Stimulated activated CD4-positive, alpha-beta T cell treated with anti-CD3 and anti-CD28 coated beads, Interleukin-4, amount 100 ng/mL, for 4 hours (primary cell): ENCODE results near the gene PLOD3.
"Not testable (repeated sequence)": the region's sequence is repeated elsewhere in the genome, so short reads cannot be mapped to it uniquely, and the experiment has no call there.

ENCODE experiments used
- DNase-seq, 2 experiments: peaks; one replicate each; pipeline ENCODE4 v3.0.0-alpha.2; 2020

PLOD3 gene

DNA sequence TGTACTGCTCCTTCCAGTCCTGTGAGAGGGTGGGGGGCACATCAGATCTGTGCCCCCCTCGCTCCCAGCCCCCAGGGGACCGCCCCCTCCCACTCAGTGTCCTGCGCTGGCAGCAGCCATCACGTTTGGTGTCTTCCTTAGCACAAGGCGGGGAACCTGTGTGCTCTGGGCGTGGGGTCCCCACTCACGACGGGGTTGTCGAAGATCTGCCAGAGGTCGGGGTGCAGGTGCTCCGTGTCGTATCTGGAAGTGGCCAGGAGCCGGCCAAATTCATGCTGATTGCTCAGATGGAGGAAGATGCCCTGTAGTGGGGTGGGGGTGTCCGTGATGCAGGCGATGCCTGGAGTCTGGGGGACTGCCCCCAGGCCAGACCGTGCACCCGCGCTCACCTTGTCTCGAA is 7.2 kb downstream of the PLOD3 start:
- no peak for DNase-seq

DNA sequence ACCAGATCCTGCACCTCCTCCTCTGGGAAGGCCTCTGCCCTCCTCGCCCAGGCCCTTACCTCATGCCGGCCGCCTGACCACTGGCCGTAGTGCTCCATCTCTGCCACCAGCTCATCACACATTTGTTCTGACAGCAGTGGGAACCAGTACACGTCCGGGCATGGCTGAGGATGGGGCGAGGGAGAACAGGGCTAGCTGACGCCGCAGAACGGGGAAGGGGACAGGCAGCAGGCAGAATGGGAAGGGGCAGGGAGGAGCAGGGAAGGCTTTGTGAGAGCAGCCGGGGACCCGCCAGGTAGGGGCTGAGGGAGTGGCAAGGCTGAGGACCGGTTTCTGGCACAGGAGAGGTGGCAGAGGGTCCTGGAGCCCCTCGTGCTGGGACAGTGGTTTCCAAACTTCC is 8.6 kb downstream of the PLOD3 start:
- DNase-seq: no peak

DNA sequence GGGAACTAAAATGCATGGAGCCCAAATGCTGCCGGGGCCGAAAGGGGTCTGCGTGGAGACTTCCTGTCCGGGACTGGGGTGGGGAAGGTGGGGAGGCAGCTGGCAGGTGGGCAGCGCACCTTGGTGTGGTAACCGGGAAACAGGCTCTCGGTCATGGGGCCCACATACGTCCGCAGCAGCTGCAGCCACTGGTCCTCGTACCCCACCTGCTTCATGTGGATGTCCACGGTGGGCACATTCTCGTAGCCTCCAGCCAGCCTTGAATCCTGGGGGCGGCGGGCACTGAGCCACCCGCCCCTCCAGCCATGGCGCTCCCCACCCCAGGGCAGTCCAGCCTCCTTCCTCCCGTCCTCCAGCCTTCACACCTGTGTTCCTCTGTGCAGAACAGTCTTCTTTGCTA is 9.9 kb downstream of the PLOD3 start:
- DNase-seq: no peak

DNA sequence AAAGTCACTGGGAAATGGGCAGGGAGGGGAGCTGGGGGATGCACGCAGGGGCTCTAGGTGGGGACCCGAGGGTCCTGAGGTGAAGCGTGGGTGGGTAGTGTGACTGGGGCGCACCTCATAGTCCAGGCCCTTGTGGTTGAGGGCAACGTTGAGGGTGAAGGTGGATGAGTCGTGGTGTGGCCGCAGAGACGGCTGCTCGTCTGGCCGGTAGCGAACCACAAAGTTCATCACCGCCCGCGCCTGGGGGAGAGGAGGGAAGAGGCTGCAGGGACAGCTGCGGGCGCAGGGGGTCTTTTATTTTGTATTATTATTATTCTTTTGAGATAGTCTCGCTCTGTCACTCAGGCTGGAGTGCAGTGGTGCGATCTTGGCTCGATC is 10.7 kb downstream of the PLOD3 start:
- DNase-seq: no peak

DNA sequence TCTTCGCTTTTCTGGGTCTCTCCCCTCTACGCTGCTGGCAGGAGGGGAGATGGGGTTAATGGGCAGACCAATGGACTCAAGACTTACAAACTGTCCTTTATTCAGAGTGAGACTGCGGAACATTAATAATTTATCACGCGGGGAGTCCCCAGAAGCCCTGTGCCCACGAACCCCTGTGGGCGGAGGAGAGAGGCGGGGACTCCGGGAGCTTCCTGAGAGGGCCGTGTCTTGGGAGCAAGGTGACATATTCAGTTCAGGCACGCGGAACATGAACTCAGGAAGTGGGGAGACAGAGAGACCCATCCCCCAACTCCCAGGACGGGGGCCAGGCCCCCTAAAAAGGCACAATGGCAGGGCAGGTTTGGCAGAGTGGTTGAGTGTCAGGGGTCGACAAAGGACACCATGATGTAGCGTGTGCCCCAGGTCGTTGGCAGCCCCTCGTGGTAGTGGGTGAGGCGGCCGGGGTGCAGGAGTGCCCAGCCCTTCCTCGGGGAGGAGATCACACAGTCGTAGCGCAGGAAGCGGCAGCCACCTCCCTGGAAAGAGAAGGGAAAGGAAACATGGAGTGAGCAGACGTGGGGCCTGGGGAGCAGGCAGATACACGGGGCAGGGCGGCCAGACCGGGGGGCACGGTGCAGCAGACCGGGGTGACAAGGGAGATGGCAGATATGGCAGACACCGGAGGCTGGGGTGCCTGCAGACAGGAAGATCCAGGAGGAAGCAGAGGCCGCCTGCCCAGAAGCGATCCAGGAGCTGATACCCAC is 11.3 kb downstream of the PLOD3 start:
- DNase-seq: no peak

DNA sequence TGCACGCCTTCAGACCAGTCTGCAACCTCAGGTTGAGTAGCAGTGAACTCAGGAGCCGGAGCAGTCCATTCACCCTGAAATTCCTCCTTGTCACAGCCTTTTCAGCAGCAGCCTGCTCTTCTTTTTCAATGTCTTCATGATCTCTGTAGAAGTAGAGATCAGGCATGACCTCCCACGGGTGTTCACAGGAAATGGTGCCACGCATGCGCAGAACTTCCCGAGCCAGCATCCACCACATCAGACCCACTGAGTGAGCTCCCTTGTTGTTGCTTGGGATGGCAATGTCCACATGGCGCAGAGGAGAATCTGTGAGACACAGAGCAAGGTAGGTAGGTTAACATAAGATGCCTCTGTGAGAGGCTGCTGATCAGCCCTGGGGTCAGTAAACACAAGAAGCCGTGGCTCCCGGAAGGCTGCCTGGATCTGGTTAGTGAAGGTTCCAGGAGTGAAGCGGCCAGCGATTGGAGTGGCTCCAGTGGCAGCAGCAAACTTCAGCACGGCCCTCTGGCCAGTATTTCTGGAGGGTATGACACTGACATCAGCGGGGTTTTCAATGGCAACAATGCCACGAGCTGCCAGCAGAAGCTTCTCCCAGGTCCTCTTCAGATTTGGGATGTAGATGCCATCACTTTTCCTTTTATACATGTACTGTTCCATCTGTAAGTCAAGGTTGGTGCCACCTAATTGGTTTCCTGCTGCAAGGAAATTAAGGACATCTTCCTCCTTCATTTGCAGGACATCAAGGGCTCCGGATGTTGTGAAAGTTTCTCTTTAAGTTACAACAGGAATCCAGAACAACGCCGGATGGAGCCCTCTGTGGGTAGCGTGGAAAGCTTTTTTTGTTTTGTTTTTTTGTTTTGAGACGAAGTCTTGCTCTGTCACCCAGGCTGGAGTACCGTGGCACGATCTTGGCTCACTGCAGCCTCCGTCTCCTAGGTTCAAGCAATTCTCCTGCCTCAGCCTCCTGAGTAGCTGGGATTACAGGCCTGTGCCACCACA is 13.3 kb downstream of the PLOD3 start:
- peak in 1 of 2 experiments; percentile 36 for DNase-seq

DNA sequence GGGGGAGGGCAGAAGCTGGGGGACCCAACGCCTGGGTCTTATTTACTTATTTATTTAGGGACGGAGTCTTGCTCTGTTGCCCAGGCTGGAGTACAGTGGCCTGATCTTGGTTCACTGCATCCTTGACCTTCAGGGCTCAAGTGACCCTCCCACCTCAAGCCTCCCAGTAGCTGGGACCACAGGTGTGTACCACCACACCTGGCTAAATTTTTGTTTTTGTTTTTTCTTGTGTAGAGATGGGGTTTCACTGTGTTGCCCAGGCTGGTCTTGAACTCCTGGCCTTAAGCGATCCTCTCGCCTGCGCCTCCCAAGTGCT is 14.8 kb downstream of the PLOD3 start:
- DNase-seq: no peak

DNA sequence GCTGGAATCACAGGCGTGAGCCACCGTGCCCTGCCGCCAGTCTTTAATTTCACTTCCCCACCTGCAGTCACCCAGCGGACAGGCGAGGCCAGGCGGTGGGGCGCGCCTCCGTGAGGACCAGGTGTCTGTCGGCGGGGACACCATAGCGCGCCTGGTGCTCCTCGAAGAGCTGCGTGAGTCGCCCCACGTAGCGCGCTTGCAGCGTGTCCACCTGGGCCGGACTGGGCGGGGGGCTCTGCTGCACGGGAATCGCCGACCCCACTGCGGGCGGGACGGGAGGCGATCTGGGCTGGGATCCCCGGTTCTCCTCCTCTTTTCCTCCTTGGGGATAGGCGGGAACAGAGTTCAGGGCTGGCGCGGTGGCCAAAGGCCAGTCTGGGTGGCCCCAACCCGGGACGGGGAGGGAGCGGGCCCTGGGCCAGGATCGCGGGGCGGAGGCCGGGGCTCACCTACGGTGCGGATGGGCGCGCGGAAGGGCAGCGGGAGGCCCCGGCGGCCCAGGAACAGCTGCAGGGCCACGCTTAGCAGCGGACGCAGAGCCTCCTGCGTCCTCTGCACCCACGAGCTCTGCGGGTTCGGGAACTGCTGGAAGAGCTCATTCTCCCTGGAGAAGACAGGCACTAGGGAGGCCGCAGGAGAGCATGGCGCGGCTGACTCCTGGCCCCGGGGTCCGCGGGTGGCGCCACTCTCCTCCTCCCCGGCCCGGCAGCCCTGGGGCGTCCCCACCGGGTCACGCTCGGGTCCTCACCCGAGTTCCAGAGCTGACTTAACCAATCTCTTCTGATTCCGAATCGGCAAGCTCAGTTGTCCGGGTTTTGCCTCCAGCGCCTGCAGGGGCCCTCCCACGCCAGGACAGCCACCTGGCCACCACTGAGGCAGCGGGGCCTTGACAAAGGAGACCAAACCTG is 15.4 kb downstream of the PLOD3 start:
- no peak for DNase-seq

DNA sequence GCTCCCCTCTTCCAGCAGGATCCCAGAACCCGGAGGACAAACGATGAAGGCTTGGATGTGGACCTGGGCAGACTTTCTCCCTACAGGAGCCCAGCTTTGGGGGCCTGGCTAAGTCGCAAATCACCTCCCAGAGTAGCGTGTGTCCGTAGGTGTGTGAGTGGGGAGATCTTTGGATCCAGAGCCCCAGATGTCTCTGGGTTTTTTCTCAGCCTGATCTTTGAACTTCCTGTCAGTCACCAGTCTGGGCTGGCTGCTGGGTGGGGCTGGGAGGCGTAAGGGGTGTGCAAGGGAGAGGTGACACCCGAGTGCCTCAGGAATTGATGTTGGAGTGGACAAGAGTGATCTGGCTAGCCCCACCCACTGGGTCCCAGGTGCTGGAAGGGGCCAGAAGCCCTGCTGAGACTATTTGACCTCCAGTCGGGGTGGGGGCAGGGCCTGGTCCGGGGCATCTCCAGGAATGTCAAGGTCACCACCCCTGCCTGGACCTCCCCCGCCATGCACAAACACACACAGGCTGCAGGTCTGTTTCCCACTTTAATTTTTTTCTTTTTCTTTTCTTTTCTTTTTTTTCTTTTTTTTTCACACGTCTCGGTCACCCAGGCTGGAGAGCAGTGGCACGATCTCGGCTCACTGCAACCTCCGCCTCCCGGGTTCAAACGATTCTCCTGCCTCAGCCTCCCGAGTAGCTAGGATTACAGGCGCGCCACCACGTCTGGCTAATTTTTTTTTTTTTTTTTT is 16.4 kb downstream of the PLOD3 start, which contains the start of gene MOGAT3:
Gene MOGAT3, minus strand, starts transcription at position 175 of the 738 bp plus-strand sequence. CDS start 182 bp downstream, outside the sequence.
- DNase-seq: no peak

DNA sequence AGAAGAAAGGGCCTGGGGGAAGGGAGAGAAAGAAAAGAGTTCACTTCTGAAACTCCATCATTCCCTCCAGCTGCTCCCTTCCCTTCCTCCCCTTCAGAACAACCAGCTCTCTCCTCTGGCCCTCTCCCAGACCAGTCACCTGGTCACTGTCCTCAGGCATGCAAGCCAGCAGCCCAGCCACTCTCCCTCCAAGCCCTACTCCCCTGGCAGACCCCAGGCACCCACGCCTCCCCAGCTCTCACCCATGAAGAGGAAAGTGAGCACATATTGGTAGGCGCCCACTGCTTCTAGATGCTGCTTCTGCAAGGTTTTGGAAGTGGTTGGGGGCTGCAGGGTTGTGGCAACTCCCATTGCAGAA is 16.9 kb downstream of the PLOD3 start:
- no peak for DNase-seq

DNA sequence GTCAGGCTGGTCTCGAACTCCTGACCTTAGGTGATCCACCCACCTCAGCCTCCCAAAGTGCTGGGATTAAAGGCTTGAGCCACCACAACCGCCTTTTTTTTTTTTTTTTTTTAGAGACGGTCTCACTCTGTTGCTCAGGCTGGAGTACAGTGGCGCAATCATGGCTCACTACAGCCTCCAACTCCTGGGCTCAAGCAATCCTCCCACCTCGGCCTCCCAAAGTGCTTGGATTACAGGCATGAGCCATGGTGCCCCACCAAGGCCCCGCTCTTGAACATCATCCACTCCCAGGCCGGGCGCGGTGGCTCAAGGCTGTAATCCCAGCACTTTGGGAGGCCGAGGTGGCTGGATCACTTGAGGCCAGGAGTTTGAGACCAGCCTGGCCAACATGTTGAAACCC is 17.9 kb downstream of the PLOD3 start:
- DNase-seq: not testable (repeated sequence)

DNA sequence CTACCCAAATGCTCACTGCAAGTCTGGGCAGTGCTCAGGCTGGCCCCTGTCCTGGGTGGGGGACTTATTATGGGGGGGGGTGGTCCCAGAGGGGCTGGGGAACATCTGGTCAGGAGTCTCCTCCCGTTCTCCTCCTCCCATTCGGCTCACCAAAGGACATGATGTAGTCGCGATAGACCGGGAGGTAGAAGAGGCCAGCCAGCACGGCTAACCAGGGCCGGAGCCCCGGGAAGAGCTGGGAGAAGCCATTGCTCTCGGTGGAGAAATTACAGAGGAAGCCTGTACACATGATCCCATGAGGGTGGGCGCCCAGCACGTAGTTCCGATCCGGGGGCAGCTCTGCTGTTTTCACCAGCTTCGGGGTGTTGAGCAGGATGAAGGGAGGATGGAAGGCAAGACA is 18.9 kb downstream of the PLOD3 start:
- DNase-seq: no peak

DNA sequence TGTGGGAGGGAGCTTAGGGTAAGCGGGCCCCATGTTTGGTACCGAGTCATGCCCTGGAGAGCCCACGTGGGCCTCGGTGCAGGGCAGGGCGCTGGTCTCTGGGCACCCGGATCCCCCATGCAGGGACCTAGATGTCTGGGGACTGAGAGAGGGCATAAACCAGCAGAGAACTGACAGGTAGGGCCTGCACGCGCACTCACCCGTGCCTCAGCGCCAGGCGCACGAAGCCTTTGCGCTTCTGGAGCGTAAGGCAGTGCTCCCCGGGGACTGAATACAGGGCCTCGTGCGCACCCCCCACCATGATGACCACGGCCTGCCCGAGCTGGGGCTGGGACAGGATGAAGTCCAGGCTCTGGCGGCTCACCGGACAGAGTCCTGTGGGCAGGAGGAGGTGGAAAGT is 19.4 kb downstream of the PLOD3 start:
- no peak for DNase-seq

DNA sequence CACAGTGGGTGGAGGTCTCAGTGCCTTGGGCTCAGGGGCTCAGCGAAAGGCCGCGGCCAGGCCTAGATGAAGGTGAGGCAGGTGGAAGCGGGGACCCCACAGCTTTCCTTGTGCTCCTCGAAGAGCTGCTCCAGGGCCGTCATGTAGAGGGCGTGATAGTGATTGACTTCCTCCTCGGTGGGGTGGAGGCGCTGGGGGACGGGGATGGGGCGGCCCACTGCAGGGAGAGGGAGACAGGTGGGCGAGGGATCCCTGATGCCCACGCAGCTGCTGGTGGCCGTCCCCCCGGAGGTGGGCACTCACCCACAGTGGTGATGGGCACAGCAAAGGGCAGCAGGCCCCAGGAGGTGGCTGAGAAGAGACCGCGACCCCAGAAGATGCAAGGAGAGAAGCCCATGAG is 21.5 kb downstream of the PLOD3 start:
- no peak for DNase-seq

DNA sequence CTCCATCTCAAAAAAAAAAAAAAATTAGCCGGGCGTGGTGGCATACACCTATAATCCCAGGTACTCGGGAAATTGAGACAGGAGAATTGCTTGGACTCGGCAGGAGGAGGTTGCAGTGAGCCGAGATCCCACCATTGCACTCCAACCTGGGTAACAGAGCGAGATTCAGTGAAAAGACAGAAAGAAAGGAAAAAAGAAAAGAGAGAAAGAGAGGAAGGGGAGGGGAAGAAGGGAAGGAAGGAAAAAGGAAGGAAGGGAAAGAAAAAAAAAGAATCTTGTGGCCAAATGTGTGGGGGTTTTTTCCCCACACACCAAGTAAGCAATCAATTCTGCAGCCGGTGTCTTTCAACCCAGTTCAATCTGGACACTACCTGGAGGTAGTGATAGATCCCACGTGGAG is 28.3 kb downstream of the PLOD3 start:
- DNase-seq: no peak

DNA sequence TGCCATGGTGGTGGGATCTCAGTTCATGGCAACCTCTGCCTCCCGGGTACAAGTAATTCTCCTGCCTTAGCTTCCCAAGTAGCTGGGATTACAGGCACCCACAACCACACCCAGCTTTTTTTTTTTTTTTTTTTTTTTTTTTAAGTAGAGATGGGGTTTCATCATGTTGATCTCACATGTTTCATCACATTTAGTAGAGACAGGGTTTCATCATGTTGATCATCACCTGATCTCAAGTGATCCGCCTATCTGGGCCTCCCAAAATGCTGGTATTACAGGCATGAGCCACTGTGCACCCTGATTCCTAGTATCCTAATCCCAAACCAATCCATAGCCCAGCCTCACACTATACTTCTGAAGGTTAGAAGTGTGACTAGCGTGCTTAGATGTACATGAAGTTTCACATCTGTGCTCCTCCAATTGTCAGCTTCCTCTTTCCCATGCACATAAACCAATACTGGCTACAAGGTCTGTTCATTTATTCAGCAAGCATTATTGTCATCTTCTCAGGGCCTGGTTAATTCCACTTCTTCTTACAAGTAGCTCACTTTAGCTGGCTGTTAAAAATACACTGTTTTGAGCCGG is 30.4 kb downstream of the PLOD3 start:
- DNase-seq: no peak

DNA sequence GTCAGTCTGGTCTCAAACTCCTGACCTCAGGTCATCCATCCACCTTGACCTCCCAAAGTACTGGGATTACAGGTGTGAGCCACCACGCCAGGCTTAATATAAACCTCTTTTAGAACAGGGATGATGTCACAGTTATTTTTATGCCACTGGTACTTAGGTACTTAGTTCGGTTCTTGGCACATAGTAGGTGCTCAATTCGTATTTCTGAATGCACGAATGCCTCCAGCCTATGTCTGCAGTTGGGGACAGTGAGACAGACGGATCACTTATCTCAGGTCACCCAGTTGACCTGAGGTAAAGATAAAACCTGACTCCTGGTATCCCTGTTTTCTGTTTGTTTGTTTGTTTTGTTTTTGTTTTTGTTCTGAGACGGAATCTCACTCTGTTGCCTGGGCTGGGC is 31.2 kb downstream of the PLOD3 start:
- no peak for DNase-seq

DNA sequence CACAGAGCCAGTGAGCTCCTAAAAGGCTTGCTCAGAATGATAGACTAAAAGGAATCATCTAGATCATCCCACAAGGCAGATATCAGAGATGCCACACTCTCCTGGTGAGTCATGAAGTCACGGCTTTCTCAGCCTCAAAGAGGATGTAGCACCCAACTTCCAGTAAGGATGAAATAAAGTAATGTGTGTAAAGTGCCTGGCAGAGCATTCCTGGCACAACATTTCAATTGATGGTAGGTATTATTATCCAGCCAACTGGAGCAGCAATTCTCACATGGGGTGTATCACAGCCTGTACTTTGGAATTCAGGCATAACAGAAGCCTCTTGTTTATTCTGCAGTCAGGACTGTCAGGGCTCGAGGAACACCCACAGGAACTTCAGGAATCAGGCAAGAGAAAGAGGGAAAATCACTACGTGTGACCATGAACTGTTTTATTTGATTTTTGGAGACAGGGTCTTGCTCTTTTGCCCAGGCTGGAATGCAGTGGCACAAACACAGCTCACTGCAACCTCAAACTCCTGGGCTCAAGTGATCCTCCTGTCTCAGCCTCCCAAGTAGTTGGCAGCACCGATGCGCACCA is 32.0 kb downstream of the PLOD3 start:
- no peak for DNase-seq

DNA sequence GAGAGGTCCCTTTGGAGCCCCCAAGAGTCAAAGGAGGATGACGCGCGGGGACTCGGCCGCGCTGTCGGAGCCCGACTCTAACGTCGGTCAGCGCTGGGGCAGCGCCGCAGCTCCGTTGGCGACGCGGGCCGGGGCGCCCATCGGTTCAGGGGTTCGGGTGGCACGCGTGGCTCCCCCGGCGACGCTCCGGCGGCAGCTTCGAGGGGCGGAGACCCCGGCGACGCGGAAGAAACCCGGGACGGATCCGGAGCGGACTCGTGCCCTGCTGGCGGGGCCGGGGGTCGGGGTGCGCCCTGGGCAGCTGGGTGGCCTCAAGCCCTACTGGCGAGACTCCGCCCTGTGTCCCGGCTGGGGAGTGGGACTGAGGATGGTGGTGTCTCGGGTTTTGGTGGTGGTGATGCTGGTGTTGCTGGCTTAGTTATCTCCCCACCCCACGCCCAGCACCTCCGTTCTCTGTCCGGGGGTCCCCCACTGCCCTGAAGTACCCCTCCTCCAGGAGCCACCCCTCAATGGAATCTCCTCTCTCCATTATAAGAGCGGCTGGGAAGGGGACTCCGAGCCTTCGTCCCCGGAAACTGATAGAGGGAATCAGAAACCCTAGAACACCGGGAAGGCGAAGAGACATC is 37.1 kb downstream of the PLOD3 start, which contains the start of gene NAT16:
Gene NAT16, minus strand, starts transcription at position 164 of the 626 bp plus-strand sequence. CDS start 5,486 bp downstream, outside the sequence.
- DNase-seq: no peak

DNA sequence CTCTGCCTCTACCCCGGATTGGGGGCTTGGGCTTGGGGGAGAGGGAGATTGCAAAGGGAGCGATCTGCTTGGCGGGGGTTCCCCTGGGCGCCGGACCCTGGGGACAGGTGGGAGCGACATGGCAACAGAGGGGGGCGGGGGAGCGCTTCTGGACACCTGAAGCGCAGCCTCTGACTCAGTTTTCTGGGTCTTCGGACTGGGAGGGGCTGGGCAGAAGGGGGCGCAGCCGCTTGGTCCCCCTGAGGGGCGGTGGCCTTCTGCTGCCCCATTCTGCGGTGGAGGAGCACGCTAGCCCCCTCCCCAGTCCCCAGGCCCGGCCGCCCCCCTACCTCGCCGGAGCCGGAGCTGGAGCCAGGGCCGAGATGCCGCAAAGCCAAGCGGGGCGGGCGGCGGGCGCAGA is 37.7 kb downstream of the PLOD3 start:
- no peak for DNase-seq

DNA sequence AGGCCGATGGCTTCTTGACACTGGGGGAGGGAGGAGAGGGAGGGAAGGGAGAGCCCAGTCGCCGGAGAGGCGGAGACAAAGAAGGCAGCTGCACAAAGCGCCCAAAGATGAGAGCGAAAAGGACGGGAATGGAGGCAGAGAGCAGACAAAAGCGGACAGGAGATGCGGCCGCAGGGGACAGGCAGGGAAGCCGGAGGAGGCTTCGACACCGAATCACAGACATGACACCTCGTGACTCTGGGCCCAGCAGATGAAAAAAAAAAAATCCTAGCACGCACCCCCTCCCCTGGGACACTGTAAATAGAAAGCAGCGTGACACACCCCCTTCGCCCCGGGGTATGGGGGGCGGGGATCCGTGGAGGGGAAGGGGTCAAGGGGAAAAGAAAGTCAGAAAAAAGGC is 38.3 kb downstream of the PLOD3 start:
- DNase-seq: no peak
